NCI-H1105 (cell line): ENCODE results near the gene CASP8AP2.
"Not testable (repeated sequence)": the region's sequence is repeated elsewhere in the genome, so short reads cannot be mapped to it uniquely, and the experiment has no call there.

Source experiments
- DNase-seq: peaks from one replicate; lab custom pipeline; 2025; lab: John Stamatoyannopoulos, UW

The CASP8AP2 gene

DNA sequence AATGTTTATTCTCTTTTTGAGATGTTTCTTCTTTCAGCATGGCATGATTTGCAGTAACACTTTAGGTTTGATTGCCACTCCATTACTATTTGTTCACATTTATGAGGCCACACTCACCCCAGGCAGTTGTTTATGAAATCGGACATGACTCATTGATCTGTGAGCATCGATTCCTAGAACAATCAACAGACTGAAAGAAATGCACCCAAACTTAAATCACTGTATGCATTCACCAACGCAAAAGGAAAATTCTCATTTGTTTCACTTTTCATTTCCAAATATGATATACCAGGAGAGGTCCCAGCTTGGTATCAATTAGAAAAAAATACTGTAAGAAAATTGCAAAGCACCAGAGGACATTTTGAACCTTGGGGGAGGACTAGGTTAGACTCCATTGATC, 59.2 kb downstream of the CASP8AP2 start:
- DNase-seq = no peak

DNA sequence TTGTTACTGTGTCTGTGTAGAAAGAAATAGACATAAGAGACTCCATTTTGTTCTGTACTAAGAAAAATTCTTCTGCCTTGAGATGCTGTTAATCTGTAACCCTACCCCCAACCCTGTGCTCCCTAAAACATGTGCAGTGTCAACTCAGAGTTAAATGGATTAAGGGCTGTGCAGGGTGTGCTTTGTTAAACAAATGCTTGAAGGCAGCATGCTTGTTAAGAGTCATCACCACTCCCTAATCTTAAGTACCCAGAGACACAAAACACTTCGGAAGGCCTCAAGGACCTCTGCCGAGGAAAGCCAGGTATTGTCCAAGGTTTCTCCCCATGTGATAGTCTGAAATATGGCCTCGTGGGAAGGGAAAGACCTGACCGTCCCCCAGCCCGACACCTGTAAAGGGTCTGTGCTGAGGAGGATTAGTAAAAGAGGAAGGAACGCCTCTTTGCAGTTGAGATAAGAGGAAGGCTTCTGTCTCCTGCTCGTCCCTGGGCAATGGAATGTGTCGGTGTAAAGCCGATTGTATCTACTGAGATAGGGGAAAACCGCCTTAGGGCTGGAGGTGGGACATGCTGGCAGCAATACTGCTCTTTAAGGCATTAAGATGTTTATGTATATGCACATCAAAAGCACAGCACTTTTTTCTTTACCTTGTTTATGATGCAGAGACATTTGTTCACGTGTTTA, 61.3 kb downstream of the CASP8AP2 start:
- not testable (repeated sequence) for DNase-seq

GRCh38 chr6:89892577-89892976, 62.9 kb downstream of the CASP8AP2 start:
- not testable (repeated sequence) for DNase-seq

DNA sequence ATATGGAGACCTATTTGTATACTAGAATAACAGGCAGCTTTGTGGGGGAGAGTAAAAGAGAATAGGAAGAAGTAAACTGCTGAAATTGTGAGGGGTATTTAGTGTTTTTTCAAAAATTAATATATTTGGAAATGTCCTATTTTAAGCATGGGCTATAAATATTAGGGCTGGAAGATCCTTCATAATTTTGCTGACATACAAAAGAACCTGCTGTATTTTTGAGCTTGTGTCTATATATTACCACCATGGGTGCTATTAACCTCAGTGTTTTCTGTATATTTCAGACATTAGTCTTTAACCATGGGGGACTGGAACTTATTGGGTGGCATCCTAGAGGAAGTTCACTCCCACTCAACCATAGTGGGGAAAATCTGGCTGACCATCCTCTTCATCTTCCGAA, 64.5 kb downstream of the CASP8AP2 start, which contains the start of gene GJA10:
Gene GJA10, plus strand, starts transcription at position 301 of the 400 bp plus-strand sequence. Its CDS starts 0 bp downstream, at position 301.
- no peak for DNase-seq

GRCh38 chr6:89895276-89895874, 65.7 kb downstream of the CASP8AP2 start:
- no peak for DNase-seq

DNA sequence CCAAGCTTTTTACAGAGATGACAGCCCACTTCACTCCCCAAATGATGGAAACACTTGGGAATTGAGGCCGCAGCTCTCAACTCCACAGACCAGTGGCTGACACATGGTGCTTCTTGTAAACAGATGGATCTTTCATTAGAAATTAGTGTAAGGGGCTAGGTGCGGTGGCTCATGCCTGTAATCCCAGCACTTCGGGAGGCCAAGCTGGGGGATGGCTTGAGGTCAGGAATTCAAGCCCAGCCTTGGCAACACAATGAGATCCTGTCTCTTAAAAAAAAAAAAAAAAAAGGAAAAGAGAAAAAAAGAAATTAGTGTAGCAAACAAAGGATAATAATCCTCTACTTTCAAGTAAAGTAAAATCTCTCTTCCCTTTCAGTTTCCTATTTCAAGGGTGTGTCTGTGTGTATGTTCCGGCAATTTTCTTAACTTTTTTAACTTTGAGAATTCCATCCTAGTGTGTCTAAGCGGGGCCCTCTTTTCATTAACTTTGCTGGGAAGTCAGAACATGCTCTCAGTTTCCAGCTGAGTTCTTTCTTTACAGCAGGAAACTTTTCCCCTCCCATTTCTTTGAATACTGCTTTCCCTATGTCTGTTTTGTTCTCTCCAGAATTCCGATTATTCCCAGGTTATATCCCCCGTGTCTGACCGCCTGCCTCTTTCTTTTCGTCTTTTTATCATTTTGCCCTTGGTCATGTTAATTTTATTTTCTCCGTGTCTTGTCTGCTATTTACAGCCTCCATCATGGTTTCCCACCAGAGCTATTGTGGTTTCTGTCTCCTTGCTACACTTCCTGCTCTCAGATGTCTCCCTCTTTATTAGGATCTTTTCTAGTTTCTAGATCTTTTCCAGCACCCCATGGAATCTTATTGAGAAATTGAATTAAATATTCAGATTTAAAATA, 80.6 kb downstream of the CASP8AP2 start:
- DNase-seq = not testable (repeated sequence)

DNA sequence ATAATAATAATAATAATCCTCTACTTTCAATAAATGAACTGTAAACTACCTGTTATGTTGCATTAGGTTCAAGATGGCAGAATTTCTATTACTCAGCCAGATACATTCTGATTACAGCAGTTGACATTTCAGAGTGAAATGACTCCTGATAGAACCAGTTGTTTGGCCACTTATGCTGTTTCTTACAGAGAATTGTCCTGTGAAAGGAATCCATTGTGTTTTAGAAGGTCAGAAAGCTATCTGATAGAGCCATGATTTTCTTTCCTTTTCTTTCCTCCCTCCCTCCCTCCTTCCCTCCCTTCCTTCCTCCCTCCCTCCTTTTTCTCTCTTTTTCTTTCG, 81.2 kb downstream of the CASP8AP2 start:
- DNase-seq = no peak

- DNase-seq = no peak
These were observed 86.6 kb downstream of the CASP8AP2 start for GRCh38 chr6:89916136-89916920.

GRCh38 chr6:89917216-89917615, 87.5 kb downstream of the CASP8AP2 start:
- no peak for DNase-seq

GRCh38 chr6:89917801-89918366, 88.2 kb downstream of the CASP8AP2 start:
- no peak for DNase-seq
